H54 (cell line): ENCODE results near the gene HIVEP3.

Experiments
- DNase-seq: peaks from one replicate; pipeline ENCODE4 v3.0.0; 2011; ENCODE audit warnings: low spot score, mixed read lengths; ENCODE audit not compliant: insufficient read length
- FAIRE-seq: peaks from 3 replicates; lab custom pipeline; 2011; peaks lifted over from hg19 to GRCh38; lab: Jason Lieb, UNC
- POLR2A ChIP-seq: IDR thresholded peaks from 2 replicates; pipeline ENCODE4 v1.6.1; 2011; ENCODE audit warnings: low read depth, mild to moderate bottlenecking, low read length

The HIVEP3 gene

GRCh38 chr1:41675401-41675800, 243.3 kb downstream of the HIVEP3 start:
- TF ChIP-seq POLR2A = no peak
- no peak for FAIRE-seq
- no peak for DNase-seq

- no peak for TF ChIP-seq POLR2A
- no peak for FAIRE-seq
- DNase-seq = no peak
Observed at GRCh38 chr1:41674522-41674921, 244.2 kb downstream of the HIVEP3 start.

GRCh38 chr1:41673806-41674205, 244.9 kb downstream of the HIVEP3 start:
- TF ChIP-seq POLR2A = no peak
- FAIRE-seq = no peak
- no peak for DNase-seq

- no peak for TF ChIP-seq POLR2A
- DNase-seq (no peak), FAIRE-seq (no peak)
Observed at GRCh38 chr1:41673378-41673777, 245.3 kb downstream of the HIVEP3 start.

- no peak for DNase-seq
- TF ChIP-seq POLR2A = no peak
- FAIRE-seq = no peak
Observed at GRCh38 chr1:41672641-41673361, 245.9 kb downstream of the HIVEP3 start.

- DNase-seq = peak; percentile 87
- TF ChIP-seq POLR2A = no peak
- no peak for FAIRE-seq
Observed at GRCh38 chr1:41672173-41672572, 246.5 kb downstream of the HIVEP3 start.

GRCh38 chr1:41671116-41671755, 247.5 kb downstream of the HIVEP3 start:
- FAIRE-seq = no peak
- no peak for DNase-seq
- no peak for TF ChIP-seq POLR2A

GRCh38 chr1:41670217-41670957, 248.3 kb downstream of the HIVEP3 start:
- DNase-seq = peak; percentile 88
- TF ChIP-seq POLR2A = no peak
- FAIRE-seq = no peak

GRCh38 chr1:41668967-41669366, 249.8 kb downstream of the HIVEP3 start:
- DNase-seq (no peak), FAIRE-seq (no peak)
- TF ChIP-seq POLR2A = no peak

- DNase-seq = no peak
- TF ChIP-seq POLR2A = no peak
- FAIRE-seq = no peak
Observed at GRCh38 chr1:41668054-41668660, 250.6 kb downstream of the HIVEP3 start.

- DNase-seq (no peak), FAIRE-seq (no peak)
- no peak for TF ChIP-seq POLR2A
Observed at GRCh38 chr1:41666981-41667631, 251.6 kb downstream of the HIVEP3 start.

GRCh38 chr1:41665962-41666917, 252.5 kb downstream of the HIVEP3 start:
- no peak for TF ChIP-seq POLR2A
- DNase-seq (no peak), FAIRE-seq (no peak)
